Hematopoietic multipotent progenitor cell treated with erythropoietin and hydrocortisone succinate and interleukin-3 and kit ligand, for 17 days (in vitro differentiated cells): Measurements from ENCODE around the gene CALM1.

Experiments used
- DNase-seq: peaks from one replicate; pipeline ENCODE4 v3.0.0-alpha.2; 2015; ENCODE audit warnings: low spot score

The CALM1 gene

GRCh38 chr14:90409209-90409730 is 12.4 kb downstream of the CALM1 start:
- DNase-seq: no peak

GRCh38 chr14:90412058-90412457 is 15.2 kb downstream of the CALM1 start:
- no peak for DNase-seq

- DNase-seq: no peak
Observed at GRCh38 chr14:90416720-90417119, 19.9 kb downstream of the CALM1 start.

- DNase-seq: no peak
Observed at GRCh38 chr14:90418053-90418452, 21.2 kb downstream of the CALM1 start.

GRCh38 chr14:90419200-90419599 is 22.4 kb downstream of the CALM1 start:
- DNase-seq: no peak

- no peak for DNase-seq
Observed at GRCh38 chr14:90421001-90421631, 24.3 kb downstream of the CALM1 start.

GRCh38 chr14:90421632-90422020 is 24.8 kb downstream of the CALM1 start:
- no peak for DNase-seq

- no peak for DNase-seq
Observed at GRCh38 chr14:90423166-90423565, 26.3 kb downstream of the CALM1 start.

- DNase-seq: no peak
Observed at GRCh38 chr14:90424075-90424474, 27.2 kb downstream of the CALM1 start.

- DNase-seq: no peak
Observed at GRCh38 chr14:90424686-90425372, 28.0 kb downstream of the CALM1 start.

GRCh38 chr14:90425373-90425879 is 28.6 kb downstream of the CALM1 start:
- no peak for DNase-seq

- DNase-seq: no peak
Observed at GRCh38 chr14:90426031-90426540, 29.3 kb downstream of the CALM1 start.

GRCh38 chr14:90426663-90427062 is 29.8 kb downstream of the CALM1 start:
- no peak for DNase-seq

- no peak for DNase-seq
Observed at GRCh38 chr14:90427848-90428426, 31.1 kb downstream of the CALM1 start.

- DNase-seq: no peak
Observed at GRCh38 chr14:90428676-90429075, 31.8 kb downstream of the CALM1 start.

- DNase-seq: no peak
Observed at GRCh38 chr14:90429236-90429635, 32.4 kb downstream of the CALM1 start.

GRCh38 chr14:90429754-90430153 is 32.9 kb downstream of the CALM1 start:
- no peak for DNase-seq

GRCh38 chr14:90434370-90435020 is 37.7 kb downstream of the CALM1 start:
- DNase-seq: no peak

GRCh38 chr14:90438841-90439240 is 42.0 kb downstream of the CALM1 start:
- DNase-seq: no peak

- no peak for DNase-seq
Observed at GRCh38 chr14:90440021-90440451, 43.2 kb downstream of the CALM1 start.

GRCh38 chr14:90440592-90440991 is 43.8 kb downstream of the CALM1 start:
- DNase-seq: no peak

GRCh38 chr14:90442388-90442787 is 45.6 kb downstream of the CALM1 start:
- DNase-seq: no peak
